IMR-90 (cell line): ENCODE results near the gene PRRC2A. TPM values are rescaled to one million over a fixed set of nuclear protein-coding genes. Genes with fewer than 3 reads are reported as not detected.

ENCODE experiments used
- ATAC-seq: fragments of 200-7000 bp; cut with Tn5 transposase; 2 replicates; pipeline ENCODE4 v1.9.1; 2020; ENCODE audit warnings: low read depth, mild to moderate bottlenecking, moderate library complexity
- BruUV-seq: library from RNA; stranded (reverse); fragments of 400-500 nt; replicated peaks from 2 replicates; lab custom pipeline; 2021; lab: Mats Ljungman, UMichigan
- CTCF ChIA-PET: fragments of 300-600 bp; formaldehyde crosslinking; extraction: SDS; loops from one replicate; lab custom pipeline; 2021; ENCODE audit warnings: antibody characterized with exemption; lab: Yijun Ruan, JAX
- POLR2A ChIA-PET: fragments of 300-600 bp; sonication (Branson Sonifier 250); formaldehyde crosslinking; loops from one replicate; lab custom pipeline; 2022; ENCODE audit warnings: antibody characterized with exemption; ENCODE audit not compliant: unreplicated experiment; lab: Charles Lee
- DNase-seq: peaks from one replicate; pipeline ENCODE4 v3.0.0; 2013
- H2AFZ ChIP-seq: replicated peaks from 2 replicates; pipeline ENCODE3; 2013; ENCODE audit warnings: low read length, mild to moderate bottlenecking; ENCODE audit not compliant: poor library complexity
- H2AK5ac ChIP-seq: 2 replicates; pipeline ENCODE4 v1.6.1; 2013; ENCODE audit warnings: low read depth, low read length, inconsistent platforms
- H2AK9ac ChIP-seq: replicated peaks from 2 replicates; pipeline ENCODE3; 2013; ENCODE audit warnings: mild to moderate bottlenecking, low read depth, low read length, moderate library complexity; ENCODE audit not compliant: poor library complexity
- H2BK120ac ChIP-seq: 2 replicates; pipeline ENCODE4 v1.6.1; 2013; ENCODE audit warnings: low read depth, low read length, inconsistent platforms
- H2BK15ac ChIP-seq: 3 replicates; pipeline ENCODE4 v1.6.1; 2013; ENCODE audit warnings: low read depth, low read length, inconsistent platforms
- H2BK20ac ChIP-seq: 2 replicates; pipeline ENCODE4 v1.6.1; 2013; ENCODE audit warnings: low read depth, mild to moderate bottlenecking, inconsistent platforms, low read length, moderate library complexity
- H2BK5ac ChIP-seq: 2 replicates; pipeline ENCODE4 v1.6.1; 2013; ENCODE audit warnings: mild to moderate bottlenecking, low read depth, low read length, inconsistent platforms; ENCODE audit not compliant: poor library complexity, severe bottlenecking
- H3K14ac ChIP-seq: replicated peaks from 2 replicates; pipeline ENCODE4 v1.6.1; 2013; ENCODE audit warnings: low read depth, low read length, inconsistent platforms
- H3K18ac ChIP-seq: 2 replicates; pipeline ENCODE4 v1.6.1; 2013; ENCODE audit warnings: low read depth, low read length, control low read depth
- H3K23ac ChIP-seq: 2 replicates; pipeline ENCODE4 v1.6.1; 2013; ENCODE audit warnings: low read depth, low read length, inconsistent platforms
- H3K27ac ChIP-seq: 2 replicates; pipeline ENCODE4 v1.5.1; 2013; ENCODE audit warnings: mild to moderate bottlenecking, control low read depth, low read length; ENCODE audit not compliant: insufficient read depth
- H3K27me3 ChIP-seq: 2 replicates; pipeline ENCODE4 v1.6.1; 2013; ENCODE audit warnings: low read length; ENCODE audit not compliant: control insufficient read depth, insufficient read depth
- H3K36me3 ChIP-seq: 2 replicates; pipeline ENCODE4 v1.6.1; 2013; ENCODE audit warnings: low read length, mixed read lengths; ENCODE audit not compliant: control insufficient read depth, insufficient read depth
- H3K4ac ChIP-seq: 2 replicates; pipeline ENCODE4 v1.6.1; 2013; ENCODE audit warnings: low read depth, low read length, inconsistent platforms
- H3K4me1 ChIP-seq: 2 replicates; pipeline ENCODE4 v1.6.1; 2013; ENCODE audit warnings: low read length, mixed read lengths; ENCODE audit not compliant: control insufficient read depth, insufficient read depth
- H3K4me2 ChIP-seq: 2 replicates; pipeline ENCODE4 v1.6.1; 2013; ENCODE audit warnings: low read depth, mild to moderate bottlenecking, control low read depth, low read length, moderate library complexity
- H3K4me3 ChIP-seq: 2 replicates; pipeline ENCODE4 v1.5.1; 2013; ENCODE audit warnings: low read depth, mild to moderate bottlenecking, control low read depth, low read length, moderate library complexity; ENCODE audit not compliant: insufficient read depth
- H3K56ac ChIP-seq: 2 replicates; pipeline ENCODE4 v1.6.1; 2013; ENCODE audit warnings: low read length, inconsistent platforms; ENCODE audit not compliant: insufficient read depth; ENCODE audit errors: extremely low read depth
- H3K79me1 ChIP-seq, 2 experiments: 2 replicates each; pipeline ENCODE4 v1.6.1; 2013; ENCODE audit warnings: low read length in 2 of 2, inconsistent platforms in 1 of 2, low read depth in 1 of 2
- H3K9ac ChIP-seq: 2 replicates; pipeline ENCODE4 v1.6.1; 2013; ENCODE audit warnings: low read depth, low read length, control low read depth
- H3K9me1 ChIP-seq: 2 replicates; pipeline ENCODE4 v1.6.1; 2013; ENCODE audit warnings: low read length, inconsistent platforms; ENCODE audit not compliant: insufficient read depth
- H3K9me3 ChIP-seq: 2 replicates; pipeline ENCODE4 v1.6.1; 2013; ENCODE audit warnings: low read length; ENCODE audit not compliant: control insufficient read depth, insufficient read depth
- H4K20me1 ChIP-seq: 2 replicates; pipeline ENCODE4 v1.6.1; 2013; ENCODE audit warnings: low read length, inconsistent platforms; ENCODE audit not compliant: insufficient read depth
- H4K5ac ChIP-seq: 2 replicates; pipeline ENCODE4 v1.6.1; 2013; ENCODE audit warnings: mild to moderate bottlenecking, low read depth, low read length, control low read depth
- H4K8ac ChIP-seq, 2 experiments: 2 replicates each; pipeline ENCODE4 v1.6.1; 2013; ENCODE audit warnings: low read depth in 2 of 2, low read length in 2 of 2, control low read depth in 1 of 2, inconsistent platforms in 1 of 2
- H4K91ac ChIP-seq: 2 replicates; pipeline ENCODE4 v1.6.1; 2013; ENCODE audit warnings: low read depth, low read length, inconsistent platforms; ENCODE audit not compliant: insufficient read depth
- BHLHE40 ChIP-seq: fragments of 150-350 bp; IDR thresholded peaks from 2 replicates; pipeline ENCODE4 v1.6.1; 2016; ENCODE audit warnings: mild to moderate bottlenecking, low read depth, low read length
- CEBPB ChIP-seq: IDR thresholded peaks from 2 replicates; pipeline ENCODE4 v1.6.1; 2012; ENCODE audit warnings: low read depth, low read length, improper control_type of control experiment
- CHD1 ChIP-seq: IDR thresholded peaks from 2 replicates; pipeline ENCODE4 v1.6.1; 2012; ENCODE audit warnings: low read depth, low read length, improper control_type of control experiment
- FOS ChIP-seq: fragments of 150-350 bp; IDR thresholded peaks from 2 replicates; pipeline ENCODE4 v1.6.1; 2016; ENCODE audit warnings: low read depth, low read length
- MAFK ChIP-seq: IDR thresholded peaks from 2 replicates; pipeline ENCODE4 v1.6.1; 2012; ENCODE audit warnings: low read depth, low read length, improper control_type of control experiment
- MAZ ChIP-seq: IDR thresholded peaks from 2 replicates; pipeline ENCODE4 v1.6.1; 2012; ENCODE audit warnings: low read depth, mild to moderate bottlenecking, low read length, improper control_type of control experiment, moderate library complexity, borderline replicate concordance
- MXI1 ChIP-seq: IDR thresholded peaks from 2 replicates; pipeline ENCODE4 v1.6.1; 2012; ENCODE audit warnings: low read depth, mild to moderate bottlenecking, low read length, moderate library complexity, borderline replicate concordance
- NFE2L2 ChIP-seq: fragments of 150-350 bp; IDR thresholded peaks from 2 replicates; pipeline ENCODE4 v1.6.1; 2016; ENCODE audit warnings: low read depth, mild to moderate bottlenecking, low read length
- POLR2A ChIP-seq: IDR thresholded peaks from 2 replicates; pipeline ENCODE4 v1.6.1; 2012; ENCODE audit warnings: mild to moderate bottlenecking, low read depth, low read length
- RAD21 ChIP-seq: IDR thresholded peaks from 2 replicates; pipeline ENCODE4 v1.6.1; 2012; ENCODE audit warnings: low read length, improper control_type of control experiment
- RCOR1 ChIP-seq: IDR thresholded peaks from 2 replicates; pipeline ENCODE4 v1.6.1; 2012; ENCODE audit warnings: mild to moderate bottlenecking, low read length, improper control_type of control experiment; ENCODE audit not compliant: insufficient replicate concordance
- RFX5 ChIP-seq: IDR thresholded peaks from 2 replicates; pipeline ENCODE4 v1.8.0; 2012; ENCODE audit warnings: low read depth, mild to moderate bottlenecking, low read length, moderate library complexity
- SMC3 ChIP-seq: fragments of 150-350 bp; IDR thresholded peaks from 2 replicates; pipeline ENCODE4 v1.6.1; 2016; ENCODE audit warnings: low read depth, mild to moderate bottlenecking, antibody characterized with exemption, low read length, moderate library complexity
- WGBS, 2 experiments: methylation state at CpG; one replicate each; pipeline versions ENCODE4 v1.1.5 to v1.1.7; 2013; ENCODE audit warnings: missing lambda C conversion rate in 2 of 2; ENCODE audit not compliant: insufficient read length in 1 of 2; ENCODE audit errors: extremely low coverage in 2 of 2; 5-methylcytosine and 5-hydroxymethylcytosine counted together
- dilution Hi-C: fragments of 300-500 bp; cut with HindIII; formaldehyde crosslinking; loops from one replicate; pipeline ENCODE4 v1.14.3; 2018; ENCODE audit warnings: low sequenced_read_pairs; ENCODE audit not compliant: unreplicated experiment
- in situ Hi-C: fragments of 300-500 bp; cut with MboI; formaldehyde crosslinking; loops from 3 replicates; pipeline ENCODE4 v1.14.3; 2019; ENCODE audit warnings: low sequenced_read_pairs, inconsistent platforms, mixed read lengths
- intact Hi-C: fragments of 100-400 bp; cut with micrococcal nuclease; formaldehyde crosslinking; loops from 2 replicates; pipeline ENCODE4 v1.10.0; 2022
- polyA plus RNA-seq, 3 experiments: library from polyadenylated mRNA; depleted of rRNA; stranded (reverse); fragments of >200 nt; gene quantifications; 2 replicates each; pipeline ENCODE4 v1.2.3, GENCODE V29; 2012; ENCODE audit warnings: low replicate concordance in 1 of 3
- total RNA-seq: library from RNA; depleted of rRNA; stranded (reverse); fragments of >200 nt; gene quantifications from 2 replicates; pipeline ENCODE4 v1.2.3, GENCODE V29; 2012
- TF ChIP-seq, protein P1 (sequence below): fragments of 150-350 bp; IDR thresholded peaks from 2 replicates; pipeline ENCODE4 v1.6.1; 2016; ENCODE audit warnings: low read depth, mild to moderate bottlenecking, low read length, moderate library complexity, borderline replicate concordance
- TF ChIP-seq, protein P2 (sequence below): fragments of 150-350 bp; IDR thresholded peaks from 2 replicates; pipeline ENCODE4 v1.6.1; 2017; ENCODE audit warnings: mild to moderate bottlenecking, antibody characterized with exemption, low read length, low read depth

Gene PRRC2A
- total and polyA plus RNA-seq, 2 of the 4 experiments (the other 2 are of a cell fraction): 7.7 to 88.6 TPM

DNA sequence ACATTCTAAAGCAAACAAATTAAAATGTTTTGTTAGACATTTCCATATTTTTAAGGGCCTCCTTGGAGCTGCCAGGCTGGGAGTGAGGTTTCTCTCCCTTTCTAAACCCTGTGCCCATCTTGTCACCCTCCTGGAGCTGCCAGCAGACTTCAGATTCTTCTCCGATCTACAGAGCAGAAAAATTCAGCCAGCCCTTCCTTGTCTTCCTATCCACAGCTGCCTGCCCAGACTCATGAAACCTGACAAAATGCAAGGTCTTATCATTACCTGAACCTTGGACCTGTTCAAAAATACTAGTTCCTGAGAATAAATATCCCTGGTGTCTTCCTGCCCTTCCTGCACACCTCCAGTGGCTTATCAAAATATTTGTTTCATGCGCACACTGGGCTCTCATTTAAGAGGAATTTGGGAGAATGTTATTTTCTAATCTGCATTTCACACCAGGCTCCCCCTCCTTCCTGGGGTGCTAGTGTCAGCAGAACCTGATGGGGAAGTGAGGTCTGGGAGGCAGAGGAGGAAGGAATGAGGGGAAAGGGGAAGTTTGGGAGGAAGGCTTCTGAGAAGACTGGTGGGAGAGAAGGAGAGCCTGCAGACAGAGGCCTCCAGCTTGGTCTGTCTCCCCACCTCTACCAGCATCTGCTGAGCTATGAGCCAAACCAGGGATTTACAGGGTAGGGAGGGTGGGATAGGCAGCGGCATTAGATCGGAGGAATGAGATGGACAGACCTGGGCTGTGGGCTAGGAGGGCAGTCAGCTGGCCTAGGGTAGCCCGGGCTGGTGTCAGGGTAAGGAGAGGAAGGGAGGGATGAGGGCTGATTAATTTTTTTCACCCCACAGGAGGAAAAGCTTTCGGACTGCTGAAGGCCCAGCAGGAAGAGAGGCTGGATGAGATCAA lies 5.6 kb upstream of the PRRC2A start, which contains the start of gene AIF1:
Gene AIF1, plus strand, starts transcription at position 551 of the 895 bp plus-strand sequence. Its CDS starts 96 bp downstream, at position 647.
- Histone ChIP-seq H2AK5ac (no peak within 1 kb of the TSS), H3K18ac (no peak within 1 kb of the TSS), H3K4me1 (no peaks in the 10 kb centered on the region), H3K27me3 (peaks cover 7% of the 10 kb centered on the region), H4K8ac (no peak within 1 kb of the TSS), H4K91ac (no peak within 1 kb of the TSS), H4K5ac (no peak within 1 kb of the TSS), H3K4ac (no peak within 1 kb of the TSS), H3K79me1 (no peaks in the 10 kb centered on the region), H2AK9ac (no peak within 1 kb of the TSS), H2BK5ac (no peak within 1 kb of the TSS), H2BK20ac (no peak within 1 kb of the TSS), H2BK120ac (no peak within 1 kb of the TSS), H3K9me1 (0 out of 2 replicates have a peak, but pooled peaks cover 3% of the 10 kb centered on the region), H3K27ac (no peak within 1 kb of the TSS), H3K56ac (no peak within 1 kb of the TSS), H3K9ac (no peak within 1 kb of the TSS), H4K20me1 (0 out of 2 replicates have a peak, but pooled peaks cover under 1% of the 10 kb centered on the region), H2BK15ac (no peak within 1 kb of the TSS), H3K23ac (no peak within 1 kb of the TSS), H3K4me3 (no peak within 1 kb of the TSS), H3K14ac (no peak within 1 kb of the TSS), H2AFZ (peak within 1 kb of the TSS; percentile 44), H3K36me3 (no peaks in the 10 kb centered on the region), H3K9me3 (no peaks in the 10 kb centered on the region), H3K4me2 (no peak within 1 kb of the TSS)
- ChIA-PET CTCF (interaction anchor here (0.7 kb wide), 1 partner anchor 19 kb away, joined by 7 read pairs; no protein-coding TSS in a partner anchor), POLR2A (no interaction called here)
- in situ Hi-C loops (no loop called here), dilution Hi-C loops (no loop called here), intact Hi-C loops (loop anchor here (2.0 kb wide), 1 partner anchor 54 kb away; no protein-coding TSS in a partner anchor)
- no CpG with 5 or more reads among the region's 6 CpGs for WGBS, 2 experiments
- BruUV-seq: no TSS peak
- ATAC-seq (no peak), DNase-seq (no peak)
- no peak for TF ChIP-seq RFX5
- TF ChIP-seq CHD1: no peak
- TF ChIP-seq, protein P1, sequence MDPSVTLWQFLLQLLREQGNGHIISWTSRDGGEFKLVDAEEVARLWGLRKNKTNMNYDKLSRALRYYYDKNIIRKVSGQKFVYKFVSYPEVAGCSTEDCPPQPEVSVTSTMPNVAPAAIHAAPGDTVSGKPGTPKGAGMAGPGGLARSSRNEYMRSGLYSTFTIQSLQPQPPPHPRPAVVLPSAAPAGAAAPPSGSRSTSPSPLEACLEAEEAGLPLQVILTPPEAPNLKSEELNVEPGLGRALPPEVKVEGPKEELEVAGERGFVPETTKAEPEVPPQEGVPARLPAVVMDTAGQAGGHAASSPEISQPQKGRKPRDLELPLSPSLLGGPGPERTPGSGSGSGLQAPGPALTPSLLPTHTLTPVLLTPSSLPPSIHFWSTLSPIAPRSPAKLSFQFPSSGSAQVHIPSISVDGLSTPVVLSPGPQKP: no peak
- no peak for TF ChIP-seq BHLHE40
- no peak for TF ChIP-seq NFE2L2
- TF ChIP-seq MAZ: no peak
- TF ChIP-seq RCOR1: no peak
- TF ChIP-seq POLR2A: no peak
- TF ChIP-seq FOS: no peak
- TF ChIP-seq SMC3: no peak
- TF ChIP-seq MXI1: no peak
- TF ChIP-seq CEBPB: no peak
- TF ChIP-seq, protein P2, sequence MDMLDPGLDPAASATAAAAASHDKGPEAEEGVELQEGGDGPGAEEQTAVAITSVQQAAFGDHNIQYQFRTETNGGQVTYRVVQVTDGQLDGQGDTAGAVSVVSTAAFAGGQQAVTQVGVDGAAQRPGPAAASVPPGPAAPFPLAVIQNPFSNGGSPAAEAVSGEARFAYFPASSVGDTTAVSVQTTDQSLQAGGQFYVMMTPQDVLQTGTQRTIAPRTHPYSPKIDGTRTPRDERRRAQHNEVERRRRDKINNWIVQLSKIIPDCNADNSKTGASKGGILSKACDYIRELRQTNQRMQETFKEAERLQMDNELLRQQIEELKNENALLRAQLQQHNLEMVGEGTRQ: no peak
- no peak for TF ChIP-seq RAD21
- no peak for TF ChIP-seq MAFK
